HG02981 (cell line): ENCODE measurements around the gene SLC25A10.
"Not testable (repeated sequence)": the region's sequence is repeated elsewhere in the genome, so short reads cannot be mapped to it uniquely, and the experiment has no call there.

Experiments
- ATAC-seq: cut with Tn5 transposase; IDR thresholded peaks from one replicate; pipeline ENCODE4 v1.9.1; 2021; ENCODE audit warnings: mild to moderate bottlenecking, moderate library complexity; ENCODE audit not compliant: unreplicated experiment

SLC25A10 gene, protein sequence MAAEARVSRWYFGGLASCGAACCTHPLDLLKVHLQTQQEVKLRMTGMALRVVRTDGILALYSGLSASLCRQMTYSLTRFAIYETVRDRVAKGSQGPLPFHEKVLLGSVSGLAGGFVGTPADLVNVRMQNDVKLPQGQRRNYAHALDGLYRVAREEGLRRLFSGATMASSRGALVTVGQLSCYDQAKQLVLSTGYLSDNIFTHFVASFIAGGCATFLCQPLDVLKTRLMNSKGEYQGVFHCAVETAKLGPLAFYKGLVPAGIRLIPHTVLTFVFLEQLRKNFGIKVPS

DNA sequence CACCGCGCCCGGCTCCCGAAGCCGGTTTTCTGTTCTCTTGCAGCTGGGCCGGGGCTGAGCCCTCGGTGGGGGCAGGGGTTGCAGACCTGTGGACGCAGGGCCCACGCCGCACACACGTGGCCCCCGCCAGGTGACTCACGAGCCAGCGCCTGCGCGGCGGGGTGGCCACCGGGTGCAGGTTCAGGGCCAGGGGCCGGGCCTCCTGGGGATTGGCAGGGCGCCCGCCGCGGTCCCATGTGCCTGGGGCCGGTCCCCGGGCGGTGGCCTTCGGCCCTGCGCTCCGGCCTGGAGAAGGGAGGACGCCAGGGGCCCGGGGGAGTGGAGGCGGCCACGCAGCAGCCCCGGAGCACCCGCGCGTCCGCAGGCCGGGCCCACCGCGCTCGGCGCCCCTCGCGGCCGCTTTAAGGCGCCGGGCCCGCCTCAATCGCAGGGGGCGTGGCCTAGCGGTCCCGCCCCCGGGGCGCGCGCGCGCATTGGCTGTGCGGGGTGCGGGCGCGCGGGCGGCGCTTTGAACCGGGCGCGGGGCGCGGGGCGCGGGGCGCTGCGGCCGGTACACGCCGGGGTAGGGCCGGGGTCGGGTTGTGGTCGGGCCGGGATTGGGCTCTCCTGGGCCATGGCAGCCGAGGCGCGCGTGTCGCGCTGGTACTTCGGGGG lies at the start of gene SLC25A10:
SLC25A10 (plus strand) TSS at position 471 of the 654 bp plus-strand sequence; CDS start at position 614, 143 bp downstream.
- peak; percentile 69 for ATAC-seq

DNA sequence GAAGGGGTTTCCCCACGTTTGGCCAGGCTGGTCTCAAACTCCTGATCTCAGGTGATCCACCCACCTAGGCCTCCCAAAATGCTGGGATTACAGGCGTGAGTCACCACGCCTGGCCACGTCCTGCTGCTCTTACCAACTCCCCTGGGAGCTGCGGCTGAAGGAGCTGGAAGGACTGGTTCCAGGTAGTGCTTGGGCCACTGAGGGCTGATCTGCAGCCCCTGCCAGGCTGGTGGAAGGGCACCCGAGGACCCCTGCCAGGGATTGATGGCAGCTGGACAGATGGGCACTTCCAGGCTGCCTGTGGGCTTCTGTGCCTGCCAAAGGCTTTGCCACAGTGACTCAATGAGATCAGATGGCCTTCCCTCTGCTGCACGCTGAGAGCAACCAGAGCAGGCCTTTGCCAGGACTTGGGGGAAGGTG lies 48.0 kb upstream of the SLC25A10 start:
- ATAC-seq: no peak

DNA sequence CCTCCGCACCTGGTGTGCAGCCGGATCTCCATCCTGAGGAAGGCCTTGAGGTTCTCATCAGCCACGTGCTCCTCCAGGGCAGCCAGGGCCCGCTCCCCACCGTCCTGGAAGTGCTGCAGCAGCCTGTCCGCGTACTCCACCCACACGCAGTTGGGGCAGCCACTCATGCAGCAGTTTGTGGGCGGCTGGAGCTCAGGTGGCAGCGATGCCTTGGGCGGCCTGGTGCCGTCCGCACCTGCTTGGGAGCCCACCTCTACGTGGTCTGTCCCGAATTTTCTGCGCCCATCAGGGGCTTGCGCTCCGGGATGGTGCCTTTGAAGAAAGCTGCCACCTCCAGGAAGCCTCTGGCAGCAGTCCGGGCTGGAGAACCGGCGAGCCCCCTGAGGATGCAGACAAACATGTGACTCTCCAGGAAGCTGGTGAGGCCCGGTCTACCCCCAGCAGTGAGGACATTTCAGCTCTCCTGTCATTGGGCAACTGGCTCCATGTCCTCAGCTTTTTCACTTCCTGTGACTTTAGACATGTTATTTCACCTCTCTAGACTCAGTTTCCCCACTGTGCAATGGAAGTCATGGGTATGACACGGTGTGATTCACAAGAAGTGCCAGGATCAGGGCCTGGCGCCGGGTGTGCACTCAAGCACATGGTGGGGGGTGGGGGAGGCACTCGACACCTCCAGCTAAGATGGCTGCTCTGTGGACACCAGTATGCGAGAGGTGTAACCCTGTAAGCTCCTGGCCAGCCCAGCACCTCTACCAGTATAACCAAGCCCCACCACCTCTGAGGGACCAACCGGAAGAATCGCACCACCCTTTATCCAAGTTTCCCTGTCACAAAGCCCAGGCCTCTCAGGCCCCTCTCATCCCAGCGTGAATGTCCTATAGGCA lies 46.6 kb upstream of the SLC25A10 start:
- no peak for ATAC-seq

DNA sequence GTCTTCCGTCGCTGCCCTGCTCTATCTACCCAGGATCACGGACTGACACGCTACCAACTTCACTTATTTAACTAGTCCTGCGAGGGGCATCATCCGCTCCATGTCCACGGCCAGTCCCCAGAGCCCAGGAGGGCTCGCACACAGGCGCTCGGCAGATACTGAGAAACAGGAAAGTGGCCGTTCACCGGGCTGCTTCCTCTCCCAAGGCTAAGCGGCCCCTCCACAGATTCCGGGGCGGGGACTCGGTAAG lies 46.1 kb upstream of the SLC25A10 start:
- ATAC-seq: no peak

DNA sequence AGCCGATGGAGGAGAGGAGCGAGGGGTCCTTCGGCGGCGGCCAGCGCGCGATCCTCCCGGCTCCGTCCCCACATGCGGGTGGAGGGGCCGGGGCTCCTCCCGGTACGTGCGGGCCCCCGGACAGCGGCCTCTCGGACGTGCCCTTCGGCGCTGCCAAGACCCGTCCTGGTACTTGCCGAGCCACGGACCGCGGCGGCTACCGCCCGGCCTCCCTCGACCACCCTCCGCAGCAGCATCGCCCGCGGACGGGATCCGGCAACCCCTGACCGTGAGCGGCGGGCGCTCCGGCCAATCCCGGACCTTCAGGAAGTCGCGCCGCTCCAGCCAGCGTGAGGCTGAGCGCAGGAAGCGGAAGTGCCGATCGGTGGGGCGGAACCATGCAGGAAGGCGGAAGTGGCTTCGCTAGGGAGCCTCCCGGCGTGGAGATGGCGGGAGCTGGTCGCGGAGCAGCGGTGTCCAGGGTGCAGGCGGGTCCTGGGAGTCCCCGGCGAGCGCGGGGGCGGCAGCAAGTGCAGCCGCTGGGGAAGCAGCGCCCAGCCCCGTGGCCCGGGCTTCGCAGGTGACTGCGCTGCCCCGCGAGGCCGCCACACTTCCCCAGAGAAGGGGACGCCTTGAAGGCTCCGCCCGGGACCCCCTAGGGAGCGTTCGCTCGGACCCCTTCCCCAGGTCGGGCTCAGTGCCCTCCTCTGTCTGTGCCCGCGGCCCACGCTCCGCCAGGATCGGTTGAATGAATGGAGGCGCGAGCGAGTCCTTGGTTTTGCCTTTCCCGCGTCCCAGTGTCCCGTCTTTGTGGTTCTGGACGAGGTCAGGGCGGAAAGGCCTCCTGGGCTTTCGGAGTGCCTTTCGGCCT lies 45.5 kb upstream of the SLC25A10 start, which contains the start of the genes CCDC137 and OXLD1:
CCDC137 (plus strand) TSS at position 396 of the 850 bp plus-strand sequence; CDS start at position 426, 30 bp downstream.
OXLD1 (minus strand) TSS at position 264 of the 850 bp plus-strand sequence; CDS start at position 236, 28 bp downstream.
- ATAC-seq: peak; percentile 92

DNA sequence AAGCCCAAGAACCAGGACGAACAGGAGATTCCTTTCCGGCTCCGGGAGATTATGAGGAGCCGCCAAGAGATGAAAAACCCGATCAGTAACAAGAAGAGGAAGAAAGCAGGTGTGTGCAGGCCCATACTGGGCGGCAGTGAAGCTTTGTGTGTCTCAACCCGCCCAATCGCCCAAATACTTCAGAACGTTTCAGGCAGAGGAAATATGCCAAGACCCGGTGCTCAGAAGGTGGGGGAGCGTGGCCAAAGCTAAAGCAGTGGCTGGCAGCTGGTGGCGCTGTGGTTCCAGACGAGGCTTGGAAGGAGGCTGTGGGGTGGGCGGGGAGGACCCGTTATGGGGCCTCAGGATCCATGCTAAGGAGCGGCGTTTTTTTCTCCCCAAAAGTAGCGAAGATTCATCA lies 44.3 kb upstream of the SLC25A10 start:
- ATAC-seq: no peak

DNA sequence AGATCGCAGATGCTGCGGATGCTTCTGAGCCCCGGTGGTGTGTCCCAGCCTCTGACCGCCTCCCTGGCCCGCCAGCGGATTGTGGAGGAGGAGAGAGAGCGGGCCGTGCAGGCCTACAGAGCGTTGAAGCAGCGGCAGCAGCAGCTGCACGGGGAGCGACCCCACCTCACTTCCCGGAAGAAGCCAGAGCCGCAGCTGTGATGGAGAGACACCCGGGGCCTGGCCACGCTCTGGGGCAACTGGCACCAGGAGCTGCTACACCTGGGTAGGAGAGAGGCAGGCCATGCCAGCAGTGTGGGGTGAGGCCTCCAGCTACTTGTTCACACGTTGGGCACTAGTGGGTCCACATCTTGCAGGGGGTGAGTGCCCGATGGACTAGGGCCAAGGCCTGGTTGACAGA lies 39.6 kb upstream of the SLC25A10 start:
- ATAC-seq: no peak

DNA sequence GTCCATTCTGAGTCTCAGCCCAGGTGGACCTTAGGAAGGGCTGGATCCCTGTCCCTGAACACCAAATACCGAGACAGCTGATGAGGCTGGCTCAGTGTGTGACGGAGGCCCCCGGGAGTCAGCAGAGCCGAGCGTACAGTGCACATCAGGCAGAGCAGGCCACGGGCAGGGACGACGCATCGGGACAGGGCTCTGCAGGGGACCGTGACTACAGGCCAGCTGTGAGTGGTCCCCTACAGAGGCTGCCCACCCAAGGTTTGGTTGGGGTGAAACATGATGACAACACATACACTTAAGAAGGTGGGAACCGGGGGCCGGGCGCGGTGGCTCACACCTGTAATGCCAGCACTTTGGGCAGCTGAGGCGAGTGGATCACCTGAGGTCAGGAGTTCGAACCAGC lies 39.1 kb upstream of the SLC25A10 start:
- ATAC-seq: no peak

DNA sequence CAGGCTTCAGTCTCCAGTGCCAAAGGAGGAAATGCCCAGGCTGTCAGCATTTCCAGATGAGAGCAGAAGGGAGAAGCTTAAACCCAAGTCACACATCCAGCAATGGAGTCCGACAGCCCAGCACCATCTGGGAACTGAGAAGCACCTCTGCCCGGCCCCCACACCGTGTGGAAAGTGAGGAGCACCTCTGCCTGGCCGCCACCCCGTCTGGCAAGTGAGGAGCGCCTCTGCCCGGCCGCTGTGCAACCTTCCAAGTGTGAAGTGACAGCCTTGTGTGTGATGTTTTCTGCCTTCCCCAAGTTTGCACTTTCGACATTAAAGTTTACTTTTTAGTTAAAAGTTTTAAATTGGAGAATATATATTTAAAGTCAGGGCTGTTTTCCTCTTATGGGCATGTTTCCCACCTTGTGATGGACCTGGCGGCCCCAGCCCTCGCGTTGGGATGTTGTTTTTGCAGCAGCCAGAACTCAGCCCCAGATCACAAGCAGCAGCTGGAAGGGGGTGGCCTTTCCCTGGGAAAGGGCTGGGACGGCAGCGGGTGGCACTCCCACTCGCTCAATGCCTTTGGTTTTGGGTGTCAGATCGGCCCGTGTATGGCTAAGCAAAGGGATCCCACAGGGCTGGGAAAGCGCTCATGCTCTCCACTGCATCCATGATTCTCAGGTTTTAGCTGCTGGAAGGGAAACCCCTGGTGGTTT lies 38.4 kb upstream of the SLC25A10 start:
- no peak for ATAC-seq

DNA sequence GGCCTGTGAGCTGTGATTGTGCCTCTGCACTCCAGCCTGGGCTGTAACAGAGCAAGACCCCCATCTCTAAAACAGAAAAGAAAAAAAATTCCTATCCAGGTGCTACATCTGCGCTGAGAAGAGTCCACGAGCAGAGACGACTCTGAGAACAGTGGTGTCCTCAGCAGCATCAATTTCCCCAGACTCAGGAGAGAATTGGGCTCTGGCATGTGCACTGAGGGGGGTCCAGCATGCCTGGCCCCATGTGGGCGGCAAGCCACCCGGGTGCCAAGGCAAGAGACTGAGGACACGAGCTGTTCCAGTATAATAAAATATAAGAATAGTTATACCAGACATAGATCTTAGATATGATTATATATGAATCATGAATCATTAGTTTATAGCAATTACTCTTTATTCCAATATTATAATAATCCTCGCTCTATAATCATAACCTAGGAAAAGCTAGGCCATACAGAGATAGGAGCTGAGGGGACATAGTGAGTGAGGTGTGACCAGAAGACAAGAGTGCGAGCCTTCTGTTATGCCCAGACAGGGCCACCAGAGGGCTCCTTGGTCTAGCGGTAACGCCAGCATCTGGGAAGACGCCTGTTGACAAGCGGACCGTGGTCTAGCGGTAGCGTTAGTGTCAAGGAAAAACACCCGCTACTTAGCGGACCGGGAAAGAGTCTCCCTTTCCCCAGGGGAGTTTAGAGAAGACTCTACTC lies 36.4 kb upstream of the SLC25A10 start:
- ATAC-seq: not testable (repeated sequence)

DNA sequence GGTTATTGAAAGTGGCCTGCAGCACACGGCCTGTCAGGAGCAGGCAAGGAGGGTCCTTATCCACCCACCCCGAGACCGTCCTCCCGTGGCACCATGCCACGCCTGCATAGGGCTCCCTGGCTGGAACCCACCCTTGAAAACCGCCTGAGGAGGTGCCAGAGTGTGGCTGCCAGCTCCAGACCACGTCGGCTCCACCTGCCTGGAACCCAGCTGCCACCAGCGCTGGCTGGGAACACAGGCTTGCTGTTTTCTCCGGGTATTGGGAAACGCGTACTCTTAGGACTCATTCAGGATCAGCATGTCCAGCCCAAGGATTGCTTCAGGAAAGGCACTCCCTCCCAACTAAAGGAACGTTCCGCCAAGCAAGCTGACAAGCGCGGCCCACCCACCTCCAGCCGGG lies 35.2 kb upstream of the SLC25A10 start:
- ATAC-seq: no peak

DNA sequence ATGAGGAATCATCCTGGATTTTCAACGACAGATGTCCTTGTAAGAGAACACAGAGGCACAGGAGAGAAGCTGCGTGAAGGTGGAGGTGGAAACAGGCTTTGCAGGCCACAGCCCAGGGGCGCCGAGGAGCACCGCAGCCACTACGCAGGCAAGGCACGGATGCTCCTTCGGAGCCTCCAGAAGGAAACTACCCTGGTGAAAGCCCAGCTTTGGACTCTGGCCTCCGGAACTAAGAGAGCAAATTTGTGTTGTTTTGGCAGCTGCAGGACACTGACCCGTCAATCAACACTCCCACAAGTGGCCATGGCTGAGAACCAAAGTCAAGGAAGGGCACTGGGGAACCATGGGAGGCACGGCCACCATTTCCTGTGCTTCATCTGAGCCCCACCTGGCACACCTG lies 31.9 kb upstream of the SLC25A10 start:
- ATAC-seq: no peak

DNA sequence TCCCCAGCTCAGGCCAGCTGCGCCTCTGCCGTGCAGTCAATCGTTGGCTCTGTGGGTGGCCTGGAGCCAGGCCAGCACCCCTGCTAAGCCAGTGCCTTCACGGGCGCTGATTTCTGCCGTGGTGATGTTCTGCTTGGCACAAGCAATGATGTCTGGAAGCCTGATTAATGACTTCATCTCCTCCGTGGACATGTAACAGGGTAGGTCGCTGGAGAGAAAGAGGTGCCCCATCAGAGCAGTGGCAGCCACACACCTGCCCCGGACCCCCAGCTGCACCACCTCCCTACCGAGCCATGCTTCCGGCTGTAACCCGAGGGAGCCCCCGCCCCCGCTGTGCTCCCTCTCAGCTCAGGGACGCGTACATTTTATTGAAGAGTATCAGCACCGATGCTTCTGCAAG lies 30.4 kb upstream of the SLC25A10 start:
- no peak for ATAC-seq

DNA sequence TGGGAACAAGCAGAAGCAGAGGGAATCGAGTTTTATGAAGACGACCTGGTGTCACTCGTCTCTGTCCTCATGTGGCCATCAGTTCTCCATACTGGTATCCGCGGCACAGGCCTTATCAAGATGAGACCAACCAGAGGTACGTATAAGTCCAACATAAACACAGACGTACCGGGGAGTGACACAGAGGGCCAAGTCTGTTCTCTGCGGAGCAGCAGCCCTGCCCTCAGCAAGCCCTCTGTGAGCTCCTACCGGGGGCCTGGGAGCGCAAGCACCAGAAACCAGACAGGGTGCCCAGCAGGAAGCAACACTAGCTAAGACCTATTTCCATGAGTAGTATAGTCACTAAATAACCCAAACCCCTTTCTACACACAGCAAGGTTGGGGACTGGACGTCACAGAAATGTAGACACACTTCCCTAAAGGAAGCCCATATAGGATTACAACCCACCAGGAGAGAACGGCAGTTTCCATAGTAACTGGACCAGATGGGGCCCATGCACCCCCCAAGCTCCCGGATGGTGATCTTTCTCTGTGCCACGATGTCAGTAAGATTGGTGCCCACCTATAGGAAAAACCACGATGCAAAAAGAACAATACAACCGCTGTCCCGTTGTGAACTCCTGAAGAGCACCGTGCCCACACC lies 29.4 kb upstream of the SLC25A10 start:
- no peak for ATAC-seq

DNA sequence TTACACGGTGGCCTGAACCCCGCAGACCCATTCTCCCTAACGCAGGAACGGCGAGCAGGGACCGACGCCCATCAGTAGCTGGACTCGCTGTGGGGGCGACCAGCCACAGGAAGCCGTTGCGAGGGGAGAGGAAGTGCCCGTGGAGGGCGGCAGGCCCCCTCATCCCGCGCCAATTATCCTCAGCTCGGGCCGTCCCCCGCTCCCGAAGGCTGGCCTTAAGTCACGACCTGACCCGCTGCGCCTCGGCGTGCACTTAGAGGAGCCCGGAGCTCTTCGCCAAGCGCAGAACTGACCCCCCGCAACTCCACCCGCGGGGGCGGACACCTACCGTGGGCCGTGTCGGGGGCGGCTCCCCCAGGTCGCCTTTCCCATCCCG lies 28.9 kb upstream of the SLC25A10 start:
- ATAC-seq: no peak

DNA sequence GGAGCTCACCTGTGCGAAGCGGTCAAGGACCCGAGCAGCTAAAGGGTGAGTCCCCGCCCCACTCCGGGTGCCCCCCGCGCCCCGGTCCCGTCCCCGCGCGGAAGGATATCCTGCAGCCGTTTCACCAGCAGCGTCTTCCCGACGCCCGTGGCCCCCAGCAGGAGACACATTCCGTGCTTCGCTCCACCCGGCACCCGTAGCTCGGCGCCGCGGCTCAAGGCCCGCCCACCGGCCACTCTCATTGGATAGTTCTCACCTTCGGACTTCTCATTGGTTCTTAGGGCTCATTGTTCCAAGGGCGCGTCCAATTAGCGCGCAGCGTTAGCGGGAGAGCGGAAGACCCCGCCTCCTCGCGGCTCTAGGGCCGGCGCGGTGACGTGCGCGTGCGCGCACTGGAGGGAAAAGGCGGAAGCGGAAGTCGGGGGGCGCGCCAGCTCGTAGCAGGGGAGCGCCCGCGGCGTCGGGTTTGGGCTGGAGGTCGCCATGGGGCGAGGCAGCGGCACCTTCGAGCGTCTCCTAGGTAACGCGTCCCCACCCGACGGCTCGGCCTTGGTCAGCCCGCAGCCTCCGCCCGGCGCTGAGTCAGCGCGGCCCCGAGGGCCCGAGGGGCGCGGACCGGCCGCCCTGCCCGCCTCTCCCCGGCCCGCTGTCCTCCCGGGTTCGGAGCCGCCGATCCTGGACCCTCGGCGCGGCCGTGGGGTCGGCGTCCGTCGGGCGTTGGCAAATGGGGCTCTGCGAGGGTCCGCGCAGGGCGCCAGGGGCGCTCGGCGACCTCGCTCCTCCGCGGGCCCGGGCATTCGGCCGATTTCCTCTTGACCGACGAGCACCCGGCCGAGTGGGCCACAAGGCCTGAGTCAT lies 28.3 kb upstream of the SLC25A10 start, which contains the start of the genes ARL16 and HGS:
ARL16 (minus strand) TSS at position 214 of the 858 bp plus-strand sequence; CDS start at position 170, 44 bp downstream.
HGS (plus strand) TSS at position 428 of the 858 bp plus-strand sequence; CDS start at position 484, 56 bp downstream.
- ATAC-seq: peak; percentile 87

DNA sequence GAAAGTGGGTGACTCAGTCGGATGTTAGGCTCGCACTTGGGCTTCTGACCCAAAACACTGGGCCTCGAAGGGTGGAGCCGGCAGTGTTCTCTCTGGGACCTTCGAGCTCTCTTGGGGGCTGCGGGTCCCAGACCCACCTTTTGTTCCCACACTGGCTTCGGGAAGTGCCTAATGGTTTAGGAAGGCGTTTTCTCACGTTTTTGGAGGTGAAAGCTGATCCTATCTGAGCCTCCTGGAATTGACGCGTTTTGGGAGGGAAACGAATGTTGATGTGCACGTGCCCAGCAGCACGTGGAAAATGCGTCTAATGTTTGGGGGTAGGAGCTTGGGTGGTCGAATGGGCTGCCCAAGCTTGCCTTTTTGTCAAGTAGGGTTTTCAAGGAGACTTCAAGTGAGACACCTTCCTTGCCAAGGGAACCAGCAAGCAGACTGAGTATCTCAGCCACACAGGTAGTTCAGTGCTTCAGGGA lies 27.6 kb upstream of the SLC25A10 start:
- no peak for ATAC-seq

DNA sequence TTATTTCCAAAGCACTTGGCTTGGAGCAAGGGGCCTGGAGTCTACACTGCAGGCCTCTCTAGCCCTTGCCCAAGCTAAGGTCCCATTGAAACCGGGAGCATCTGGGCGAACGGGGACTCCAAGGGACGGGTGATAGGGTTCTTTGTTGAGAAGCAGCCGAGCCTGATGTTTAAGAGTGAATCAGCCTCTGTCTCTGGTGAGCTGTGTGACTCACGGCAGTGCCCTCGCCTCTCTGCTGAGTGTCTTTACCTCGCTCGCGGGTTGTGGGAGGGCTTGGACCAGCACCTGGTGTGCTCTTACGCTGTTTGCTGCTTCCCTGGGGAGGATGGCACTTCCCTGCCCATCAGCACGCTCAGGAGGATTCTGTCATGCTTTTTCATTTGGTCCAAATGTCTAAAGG lies 27.0 kb upstream of the SLC25A10 start:
- ATAC-seq: no peak
